ENCODE data around the gene TES.

The TES gene

DNA sequence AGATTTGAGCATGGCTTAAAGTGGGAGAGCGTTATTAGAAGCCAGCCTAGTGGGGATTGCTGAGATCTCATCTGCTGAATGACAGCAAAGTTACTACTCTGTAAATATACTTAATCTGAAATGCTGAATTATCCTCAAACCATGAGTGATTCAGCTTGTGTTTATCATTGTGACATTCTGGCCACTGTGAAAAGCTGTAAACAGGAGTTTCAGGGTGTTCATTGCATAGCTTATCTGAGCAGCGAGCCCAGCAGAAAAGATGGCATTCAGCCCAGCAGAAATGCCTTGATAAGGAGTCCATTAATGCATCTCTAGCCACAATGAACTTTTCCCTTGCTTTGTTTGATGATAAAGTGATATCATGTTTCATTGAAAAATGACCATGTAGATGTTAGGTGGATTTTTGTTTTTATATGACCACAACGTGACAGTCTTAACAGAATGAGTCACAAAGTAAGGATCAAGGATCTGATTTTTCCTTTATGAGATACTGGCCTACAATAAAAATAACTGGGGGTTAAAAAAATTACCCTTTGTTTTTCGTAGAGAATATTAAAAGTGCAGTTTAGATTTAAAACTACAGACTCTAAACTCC, 7.8 kb downstream of the TES start:
- Histone ChIP-seq H3K79me2 (ENCODE audit: low read length) (peaks cover 79% of the 10 kb centered on the region), H2AFZ (ENCODE audit: low read depth, low read length) (no peak overlapping the region), H3K9ac (ENCODE audit: low read length) (no peak overlapping the region), H4K20me1 (ENCODE audit: insufficient read depth, low read length) (0 out of 2 replicates have a peak, but pooled peaks cover 18% of the 10 kb centered on the region), H3K27ac (ENCODE audit: low read length) (no peak overlapping the region), H3K27me3 (ENCODE audit: low read depth, low read length) (no peaks in the 10 kb centered on the region), H3K9me3 (ENCODE audit: insufficient read depth, low read length) (no peaks in the 10 kb centered on the region), H3K4me1 (ENCODE audit: low read length) (peaks cover 6% of the 10 kb centered on the region), H3K4me2 (ENCODE audit: low read length) (no peak overlapping the region), H3K4me3 (ENCODE audit: low read length) (no peak overlapping the region), H3K36me3 (replicated peaks; ENCODE audit: low read depth, low read length) (no peaks in the 10 kb centered on the region)
- no peak for TF ChIP-seq EZH2phosphoT487 (IDR thresholded peaks at IDR 0.05; ENCODE audit: low read depth)
- TF ChIP-seq, protein P1, sequence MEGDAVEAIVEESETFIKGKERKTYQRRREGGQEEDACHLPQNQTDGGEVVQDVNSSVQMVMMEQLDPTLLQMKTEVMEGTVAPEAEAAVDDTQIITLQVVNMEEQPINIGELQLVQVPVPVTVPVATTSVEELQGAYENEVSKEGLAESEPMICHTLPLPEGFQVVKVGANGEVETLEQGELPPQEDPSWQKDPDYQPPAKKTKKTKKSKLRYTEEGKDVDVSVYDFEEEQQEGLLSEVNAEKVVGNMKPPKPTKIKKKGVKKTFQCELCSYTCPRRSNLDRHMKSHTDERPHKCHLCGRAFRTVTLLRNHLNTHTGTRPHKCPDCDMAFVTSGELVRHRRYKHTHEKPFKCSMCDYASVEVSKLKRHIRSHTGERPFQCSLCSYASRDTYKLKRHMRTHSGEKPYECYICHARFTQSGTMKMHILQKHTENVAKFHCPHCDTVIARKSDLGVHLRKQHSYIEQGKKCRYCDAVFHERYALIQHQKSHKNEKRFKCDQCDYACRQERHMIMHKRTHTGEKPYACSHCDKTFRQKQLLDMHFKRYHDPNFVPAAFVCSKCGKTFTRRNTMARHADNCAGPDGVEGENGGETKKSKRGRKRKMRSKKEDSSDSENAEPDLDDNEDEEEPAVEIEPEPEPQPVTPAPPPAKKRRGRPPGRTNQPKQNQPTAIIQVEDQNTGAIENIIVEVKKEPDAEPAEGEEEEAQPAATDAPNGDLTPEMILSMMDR (IDR thresholded peaks at IDR 0.05; ENCODE audit: low read depth, low read length), result no peak

DNA sequence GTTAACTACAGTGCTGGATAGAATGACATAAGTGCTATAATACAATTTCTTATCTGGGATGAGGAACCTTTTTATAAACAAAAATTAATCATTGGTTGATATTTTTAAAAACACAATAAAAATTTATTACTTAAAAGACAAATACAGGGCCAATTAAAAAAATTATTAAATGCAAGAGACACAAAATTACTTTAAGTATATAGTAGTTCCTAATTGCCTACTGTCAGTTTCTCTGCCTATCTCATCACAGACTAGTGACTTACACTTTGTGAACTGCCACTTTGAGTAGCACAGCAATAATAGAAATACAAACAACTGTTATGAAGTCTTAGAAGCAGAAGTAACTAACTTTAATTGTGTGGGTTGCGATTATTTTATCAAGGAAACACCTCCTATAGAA, 8.4 kb downstream of the TES start:
- Histone ChIP-seq H2AFZ (ENCODE audit: low read depth, low read length) (no peak overlapping the region), H3K4me2 (ENCODE audit: low read length) (no peak overlapping the region), H3K27ac (ENCODE audit: low read length) (no peak overlapping the region), H4K20me1 (ENCODE audit: insufficient read depth, low read length) (0 out of 2 replicates have a peak, but pooled peaks cover 18% of the 10 kb centered on the region), H3K79me2 (ENCODE audit: low read length) (peaks cover 78% of the 10 kb centered on the region), H3K27me3 (ENCODE audit: low read depth, low read length) (no peaks in the 10 kb centered on the region), H3K4me3 (ENCODE audit: low read length) (no peak overlapping the region), H3K9ac (ENCODE audit: low read length) (no peak overlapping the region), H3K9me3 (ENCODE audit: insufficient read depth, low read length) (no peaks in the 10 kb centered on the region), H3K36me3 (replicated peaks; ENCODE audit: low read depth, low read length) (no peaks in the 10 kb centered on the region), H3K4me1 (ENCODE audit: low read length) (peaks cover 6% of the 10 kb centered on the region)
- no peak for TF ChIP-seq EZH2phosphoT487 (IDR thresholded peaks at IDR 0.05; ENCODE audit: low read depth)
- TF ChIP-seq, protein P1 (IDR thresholded peaks at IDR 0.05; ENCODE audit: low read depth, low read length), result no peak

DNA sequence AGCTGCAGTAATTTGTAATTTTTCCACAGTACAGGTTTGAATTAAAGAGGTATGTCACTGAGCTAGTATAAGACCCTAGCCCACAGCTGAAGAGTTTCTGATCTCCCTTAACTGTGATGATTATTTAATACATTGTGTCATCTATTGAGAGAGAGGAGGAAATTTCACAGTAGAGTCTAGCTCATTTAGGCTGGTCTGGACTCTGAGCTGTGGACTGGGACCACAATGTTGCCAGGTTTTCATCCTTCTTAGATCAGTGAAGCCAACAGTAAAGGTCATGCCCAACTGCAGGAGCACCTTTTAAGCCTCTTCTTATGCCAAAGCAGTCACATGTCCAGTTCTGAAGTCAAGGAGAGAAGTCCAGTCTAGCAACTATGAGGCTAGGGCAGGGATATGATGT, 8.9 kb downstream of the TES start:
- TF ChIP-seq, protein P1 (IDR thresholded peaks at IDR 0.05; ENCODE audit: low read depth, low read length), result no peak
- TF ChIP-seq EZH2phosphoT487 (IDR thresholded peaks at IDR 0.05; ENCODE audit: low read depth), result no peak
- H4K20me1 ChIP-seq (ENCODE audit: insufficient read depth, low read length), result 0 out of 2 replicates have a peak, but pooled peaks cover 22% of the 10 kb centered on the region
- H3K4me3 ChIP-seq (ENCODE audit: low read length), result no peak overlapping the region
- H2AFZ ChIP-seq (ENCODE audit: low read depth, low read length), result no peak overlapping the region
- H3K27me3 ChIP-seq (ENCODE audit: low read depth, low read length), result no peaks in the 10 kb centered on the region
- H3K4me1 ChIP-seq (ENCODE audit: low read length), result peaks cover 12% of the 10 kb centered on the region
- H3K9me3 ChIP-seq (ENCODE audit: insufficient read depth, low read length), result no peaks in the 10 kb centered on the region
- no peaks in the 10 kb centered on the region for H3K36me3 ChIP-seq (replicated peaks; ENCODE audit: low read depth, low read length)
- H3K4me2 ChIP-seq (ENCODE audit: low read length), result no peak overlapping the region
- H3K27ac ChIP-seq (ENCODE audit: low read length), result no peak overlapping the region
- no peak overlapping the region for H3K9ac ChIP-seq (ENCODE audit: low read length)
- peaks cover 80% of the 10 kb centered on the region for H3K79me2 ChIP-seq (ENCODE audit: low read length)

DNA sequence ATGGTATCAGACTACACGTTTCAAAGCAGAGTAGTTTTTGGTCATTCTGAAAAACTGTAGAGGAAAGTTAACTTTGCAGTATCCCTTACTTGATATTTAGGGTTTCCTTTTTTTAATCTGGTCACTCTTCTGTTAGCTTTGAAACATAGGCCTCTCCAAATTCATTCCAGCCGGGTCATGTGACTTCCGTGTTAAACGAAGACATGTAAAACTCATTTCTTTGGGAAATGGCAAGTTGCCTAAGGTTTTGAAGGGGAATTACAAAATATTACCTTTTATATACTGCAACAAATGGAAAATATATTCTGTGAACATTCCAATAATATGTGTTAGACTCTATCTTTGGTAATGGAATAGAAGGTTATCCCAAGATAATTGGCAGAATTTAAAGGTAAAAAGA, 9.5 kb downstream of the TES start:
- H3K36me3 ChIP-seq (replicated peaks; ENCODE audit: low read depth, low read length), result no peaks in the 10 kb centered on the region
- TF ChIP-seq, protein P1 (IDR thresholded peaks at IDR 0.05; ENCODE audit: low read depth, low read length), result no peak
- no peak for TF ChIP-seq EZH2phosphoT487 (IDR thresholded peaks at IDR 0.05; ENCODE audit: low read depth)
- no peak overlapping the region for H3K4me2 ChIP-seq (ENCODE audit: low read length)
- peaks cover 17% of the 10 kb centered on the region for H3K4me1 ChIP-seq (ENCODE audit: low read length)
- H3K27me3 ChIP-seq (ENCODE audit: low read depth, low read length), result no peaks in the 10 kb centered on the region
- no peak overlapping the region for H2AFZ ChIP-seq (ENCODE audit: low read depth, low read length)
- H3K4me3 ChIP-seq (ENCODE audit: low read length), result no peak overlapping the region
- no peak overlapping the region for H3K27ac ChIP-seq (ENCODE audit: low read length)
- H3K9me3 ChIP-seq (ENCODE audit: insufficient read depth, low read length), result no peaks in the 10 kb centered on the region
- peaks cover 80% of the 10 kb centered on the region for H3K79me2 ChIP-seq (ENCODE audit: low read length)
- H4K20me1 ChIP-seq (ENCODE audit: insufficient read depth, low read length), result 0 out of 2 replicates have a peak, but pooled peaks cover 16% of the 10 kb centered on the region
- no peak overlapping the region for H3K9ac ChIP-seq (ENCODE audit: low read length)
